LNCaP clone FGC (cell line): ENCODE data around the gene GFRA1.

Source experiments
- DNase-seq: peaks from one replicate; pipeline ENCODE4 v3.0.0-alpha.2; 2011; ENCODE audit warnings: low read depth
- H3K4me3 ChIP-seq: 2 replicates; pipeline ENCODE4 v1.5.1; 2011; ENCODE audit warnings: mild to moderate bottlenecking, low read depth, low read length, control low read depth
- CTCF ChIP-seq: IDR thresholded peaks from 2 replicates; pipeline ENCODE4 v1.5.1; 2012; ENCODE audit warnings: mild to moderate bottlenecking; ENCODE audit not compliant: control insufficient read depth, insufficient read depth; ENCODE audit errors: extremely low read depth

The GFRA1 gene

GRCh38 chr10:116306847-116307246, 33.8 kb upstream of the GFRA1 start:
- DNase-seq, result no peak
- no peak overlapping the region for H3K4me3 ChIP-seq
- no peak for TF ChIP-seq CTCF

DNA sequence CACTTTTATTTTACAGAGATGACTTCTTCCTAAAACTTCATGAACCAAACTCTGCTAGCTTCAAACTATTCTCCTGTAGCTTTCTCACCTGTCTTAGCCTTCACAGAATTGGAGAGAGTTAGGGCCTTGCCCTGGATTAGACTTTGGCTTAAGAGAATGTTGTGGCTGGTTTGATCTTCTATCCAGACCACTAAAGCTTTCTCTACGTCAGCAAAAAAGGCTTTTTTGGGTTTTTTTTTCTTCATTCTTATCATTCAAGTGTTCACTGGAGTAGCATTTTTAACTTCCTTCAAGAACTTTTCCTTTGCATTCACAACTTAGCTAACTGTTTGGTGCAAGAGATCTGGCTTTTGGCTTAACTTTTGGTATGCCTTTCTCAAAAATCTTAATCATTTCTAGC, 31.9 kb upstream of the GFRA1 start:
- TF ChIP-seq CTCF, result no peak
- no peak for DNase-seq

DNA sequence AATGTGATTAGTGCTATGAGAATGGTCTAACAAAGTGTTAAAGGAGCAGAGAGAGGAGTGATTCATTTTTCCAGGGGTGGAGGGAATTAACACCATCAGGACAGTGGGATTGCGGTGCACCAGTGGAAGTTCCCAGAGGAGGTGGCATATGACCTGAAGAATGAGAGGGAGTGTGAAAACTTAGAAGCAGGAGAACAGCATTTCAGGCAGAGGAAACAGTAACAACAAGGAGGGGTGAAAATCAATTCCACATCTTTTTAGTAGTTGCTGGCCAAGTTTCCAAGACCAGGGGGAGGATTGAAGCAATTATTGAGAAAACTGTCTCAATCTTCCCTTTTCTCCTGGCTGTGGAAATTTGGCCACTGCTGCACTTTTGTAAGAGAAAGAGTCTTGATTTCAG, 27.5 kb upstream of the GFRA1 start:
- TF ChIP-seq CTCF, result no peak
- no peak for DNase-seq
- no peak overlapping the region for H3K4me3 ChIP-seq

More for the DNA sequence above, 31.9 kb upstream of the GFRA1 start:
- H3K4me3 ChIP-seq, result no peak overlapping the region

DNA sequence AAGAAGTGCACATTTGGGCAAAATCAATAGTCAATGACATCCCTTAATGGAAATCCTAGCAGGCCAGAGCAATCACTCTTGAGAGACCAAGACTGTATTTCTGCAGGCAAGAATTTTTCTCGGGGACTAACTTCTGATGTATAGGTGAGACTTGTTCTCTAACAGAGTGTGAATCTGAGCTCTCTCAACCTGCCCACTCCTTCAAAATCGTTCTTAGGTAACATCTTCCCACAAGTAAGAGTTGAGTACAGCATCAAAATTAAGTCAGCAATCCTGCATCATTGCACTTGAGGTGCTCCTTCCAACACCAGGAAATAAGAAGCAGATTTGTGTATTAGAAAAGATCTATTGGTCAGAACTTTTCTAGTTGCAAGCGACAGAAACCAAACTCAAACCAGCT, 25.6 kb upstream of the GFRA1 start:
- TF ChIP-seq CTCF, result no peak
- DNase-seq, result no peak

DNA sequence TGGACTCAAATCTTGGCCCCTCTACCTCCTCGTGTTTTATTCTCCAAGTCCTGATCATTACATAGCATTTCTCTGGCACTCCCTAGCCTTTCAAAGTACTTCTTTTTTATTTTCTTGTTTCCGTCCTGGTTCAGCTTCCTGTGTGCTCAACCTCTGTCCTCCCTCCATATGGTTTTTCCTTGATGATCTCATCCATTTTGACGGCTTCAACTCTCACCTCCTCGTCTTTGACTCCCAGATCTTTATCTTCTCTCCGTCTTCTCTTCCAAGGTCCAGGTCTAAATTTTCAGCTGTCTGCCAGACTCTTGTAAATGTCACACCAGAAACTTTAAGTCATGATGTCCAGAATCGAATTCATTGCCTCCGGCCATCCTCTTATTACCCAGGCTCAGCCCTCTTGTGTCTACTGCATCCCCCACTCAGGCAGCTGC, 23.3 kb upstream of the GFRA1 start:
- no peak for DNase-seq
- TF ChIP-seq CTCF, result no peak
- H3K4me3 ChIP-seq, result no peak overlapping the region

More for the DNA sequence above, 25.6 kb upstream of the GFRA1 start:
- no peak overlapping the region for H3K4me3 ChIP-seq

- H3K4me3 ChIP-seq, result no peak overlapping the region
- TF ChIP-seq CTCF, result no peak
Observed at GRCh38 chr10:116292493-116292892, 19.5 kb upstream of the GFRA1 start.

GRCh38 chr10:116289652-116290051, 16.6 kb upstream of the GFRA1 start:
- TF ChIP-seq CTCF, result no peak
- DNase-seq, result no peak
- no peak overlapping the region for H3K4me3 ChIP-seq

More at GRCh38 chr10:116292493-116292892, 19.5 kb upstream of the GFRA1 start:
- DNase-seq, result no peak
